H9 (cell line): ENCODE measurements around the gene ERICH6. TPM values are rescaled to one million over a fixed set of nuclear protein-coding genes. Genes with fewer than 3 reads are reported as not detected.

Experiments
- DNase-seq: peaks from one replicate; pipeline ENCODE4 v3.0.0-alpha.2; 2017
- H2AFZ ChIP-seq: one replicate; pipeline ENCODE4 v1.6.1; 2013; ENCODE audit warnings: mild to moderate bottlenecking, low read length, control low read depth, moderate library complexity
- H2AK5ac ChIP-seq: 2 replicates; pipeline ENCODE4 v1.6.1; 2013; ENCODE audit warnings: low read length, control low read depth, mixed read lengths; ENCODE audit not compliant: insufficient read length
- H2BK120ac ChIP-seq: one replicate; pipeline ENCODE4 v1.6.1; 2013; ENCODE audit warnings: low read depth, mild to moderate bottlenecking, low read length, control low read depth, inconsistent platforms; ENCODE audit not compliant: poor library complexity, severe bottlenecking
- H2BK12ac ChIP-seq: 2 replicates; pipeline ENCODE4 v1.6.1; 2013; ENCODE audit warnings: low read length, control low read depth, mixed read lengths, low read depth; ENCODE audit not compliant: insufficient read length
- H2BK15ac ChIP-seq: 2 replicates; pipeline ENCODE4 v1.6.1; 2013; ENCODE audit warnings: low read depth, low read length, control low read depth
- H2BK20ac ChIP-seq: one replicate; pipeline ENCODE4 v1.6.1; 2013; ENCODE audit warnings: low read depth, mild to moderate bottlenecking, low read length, control low read depth, inconsistent platforms; ENCODE audit not compliant: poor library complexity, severe bottlenecking
- H2BK5ac ChIP-seq: 2 replicates; pipeline ENCODE4 v1.6.1; 2013; ENCODE audit warnings: low read length, control low read depth, mixed read lengths; ENCODE audit not compliant: insufficient read length
- H3K14ac ChIP-seq: 2 replicates; pipeline ENCODE4 v1.6.1; 2013; ENCODE audit warnings: low read length, control low read depth; ENCODE audit not compliant: insufficient read depth
- H3K18ac ChIP-seq: 2 replicates; pipeline ENCODE4 v1.6.1; 2013; ENCODE audit warnings: low read depth, mild to moderate bottlenecking, mixed read lengths, low read length, control low read depth; ENCODE audit not compliant: insufficient read length
- H3K23ac ChIP-seq: 2 replicates; pipeline ENCODE4 v1.6.1; 2013; ENCODE audit warnings: low read length, control low read depth, mixed read lengths, low read depth; ENCODE audit not compliant: insufficient read length
- H3K23me2 ChIP-seq: 2 replicates; pipeline ENCODE4 v1.6.1; 2013; ENCODE audit warnings: low read depth, mild to moderate bottlenecking, mixed read lengths, low read length, control low read depth; ENCODE audit not compliant: insufficient read length, poor library complexity, severe bottlenecking
- H3K27ac ChIP-seq: 2 replicates; pipeline ENCODE4 v1.5.1; 2013; ENCODE audit warnings: low read length, control low read depth, mixed read lengths, low read depth; ENCODE audit not compliant: insufficient read length
- H3K27me3 ChIP-seq: 2 replicates; pipeline ENCODE4 v1.6.1; 2013; ENCODE audit warnings: low read length, control low read depth, inconsistent platforms; ENCODE audit not compliant: insufficient read depth
- H3K4ac ChIP-seq: 2 replicates; pipeline ENCODE4 v1.6.1; 2013; ENCODE audit warnings: low read depth, mild to moderate bottlenecking, control low read depth, inconsistent platforms, low read length, moderate library complexity
- H3K4me1 ChIP-seq: 2 replicates; pipeline ENCODE4 v1.6.1; 2013; ENCODE audit warnings: low read length, control low read depth, inconsistent platforms; ENCODE audit not compliant: insufficient read depth
- H3K4me2 ChIP-seq: 2 replicates; pipeline ENCODE4 v1.6.1; 2013; ENCODE audit warnings: low read length, control low read depth, mixed read lengths; ENCODE audit not compliant: insufficient read length, insufficient read depth
- H3K56ac ChIP-seq: 2 replicates; pipeline ENCODE4 v1.6.1; 2013; ENCODE audit warnings: low read depth, mild to moderate bottlenecking, mixed read lengths, low read length, control low read depth; ENCODE audit not compliant: insufficient read length
- H3K79me1 ChIP-seq: 2 replicates; pipeline ENCODE4 v1.6.1; 2013; ENCODE audit warnings: low read depth, mild to moderate bottlenecking, moderate library complexity, low read length, control low read depth, inconsistent platforms; ENCODE audit not compliant: insufficient read depth, poor library complexity, severe bottlenecking
- H3K79me2 ChIP-seq: 2 replicates; pipeline ENCODE4 v1.6.1; 2013; ENCODE audit warnings: low read length, control low read depth, inconsistent platforms; ENCODE audit not compliant: insufficient read depth
- H3K9ac ChIP-seq: 2 replicates; pipeline ENCODE4 v1.6.1; 2013; ENCODE audit warnings: low read length, control low read depth, mixed read lengths; ENCODE audit not compliant: insufficient read length; ENCODE audit errors: extremely low read depth
- H3K9me3 ChIP-seq: one replicate; pipeline ENCODE4 v1.6.1; 2013; ENCODE audit warnings: low read depth, low read length, inconsistent platforms; ENCODE audit not compliant: control insufficient read depth
- H3T11ph ChIP-seq: one replicate; pipeline ENCODE4 v1.6.1; 2013; ENCODE audit warnings: mild to moderate bottlenecking, low read length, control low read depth, inconsistent platforms
- H4K20me1 ChIP-seq: one replicate; pipeline ENCODE4 v1.6.1; 2013; ENCODE audit not compliant: control insufficient read depth, insufficient read length, insufficient read depth
- H4K5ac ChIP-seq: 2 replicates; pipeline ENCODE4 v1.6.1; 2013; ENCODE audit warnings: low read depth, mild to moderate bottlenecking, mixed read lengths, low read length, control low read depth; ENCODE audit not compliant: insufficient read length
- H4K8ac ChIP-seq: replicated peaks from 2 replicates; pipeline ENCODE4 v1.6.1; 2013; ENCODE audit warnings: low read length, control low read depth, mixed read lengths, low read depth; ENCODE audit not compliant: insufficient read length
- H4K91ac ChIP-seq: 2 replicates; pipeline ENCODE4 v1.6.1; 2013; ENCODE audit warnings: low read depth, mild to moderate bottlenecking, moderate library complexity, mixed read lengths, low read length, control low read depth; ENCODE audit not compliant: insufficient read length
- H3K27ac Mint-ChIP-seq, 3 experiments: 2 replicates in 2 of 3; 3 replicates in 1 of 3; pipeline ENCODE4 v1.8.0; 2020 to 2021; ENCODE audit warnings: mixed read lengths in 3 of 3, mild to moderate bottlenecking in 1 of 3, moderate library complexity in 1 of 3
- H3K27me3 Mint-ChIP-seq: 2 replicates; pipeline ENCODE4 v1.8.0; 2021; ENCODE audit warnings: low read depth, mild to moderate bottlenecking, moderate library complexity, mixed read lengths
- H3K36me3 Mint-ChIP-seq, 3 experiments: 2 replicates in 2 of 3; 3 replicates in 1 of 3; pipeline ENCODE4 v1.8.0; 2020 to 2021; ENCODE audit warnings: low read depth in 3 of 3, mixed read lengths in 3 of 3; ENCODE audit not compliant: insufficient read depth in 1 of 3
- H3K4me1 Mint-ChIP-seq, 2 experiments: 2 replicates each; pipeline ENCODE4 v1.8.0; 2020; ENCODE audit warnings: mixed read lengths in 2 of 2
- H3K4me3 Mint-ChIP-seq, 2 experiments: 2 replicates in 1 of 2; 3 replicates in 1 of 2; pipeline ENCODE4 v1.8.0; 2020 to 2021; ENCODE audit warnings: mild to moderate bottlenecking in 2 of 2, mixed read lengths in 2 of 2, moderate library complexity in 1 of 2
- H3K9me3 Mint-ChIP-seq, 2 experiments: 2 replicates in 1 of 2; 3 replicates in 1 of 2; pipeline ENCODE4 v1.8.0; 2020; ENCODE audit warnings: mild to moderate bottlenecking in 2 of 2, mixed read lengths in 2 of 2, moderate library complexity in 1 of 2
- CTCF ChIP-seq: fragments of 200-600 bp; sonication (generic); conservative IDR thresholded peaks from 3 replicates; pipeline ENCODE4 v1.8.0; 2021; ENCODE audit warnings: antibody characterized with exemption, mild to moderate bottlenecking
- WGBS: extraction: QIAGEN DNeasy Blood & Tissue Kit; methylation state at CpG from one replicate; pipeline ENCODE4 v1.1.7; 2013; ENCODE audit warnings: missing lambda C conversion rate, low lambda C conversion rate, mixed read lengths; ENCODE audit not compliant: insufficient read length; ENCODE audit errors: extremely low coverage; 5-methylcytosine and 5-hydroxymethylcytosine counted together
- total RNA-seq: library from RNA; stranded (reverse); gene quantifications from 2 replicates; pipeline ENCODE4 v1.2.1, GENCODE V29; 2021

Gene ERICH6
- total RNA-seq, 1 experiment from 2014 or later: not detected

DNA sequence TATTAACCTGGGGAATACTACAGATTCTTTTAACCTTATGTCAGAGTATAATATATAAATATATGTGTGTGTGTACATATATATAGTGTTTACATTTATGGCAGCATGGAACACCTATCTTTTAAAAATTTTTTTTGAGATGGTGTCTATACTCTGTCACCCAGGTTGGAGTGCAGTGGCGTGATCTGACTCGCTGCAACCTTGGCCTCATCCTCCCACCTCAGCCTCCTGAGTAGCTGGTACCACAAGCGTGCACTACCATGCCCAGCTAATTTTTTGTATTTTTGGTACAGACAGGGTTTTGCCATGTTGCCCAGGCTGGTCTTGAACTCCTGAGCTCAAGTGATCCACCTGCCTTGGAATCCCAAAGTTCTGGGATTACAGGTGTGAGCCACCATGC is 18.5 kb upstream of the ERICH6 start:
- Mint-ChIP-seq H3K4me3 (no peak overlapping the region), H3K27me3 (no peaks in the 10 kb centered on the region), H3K9me3 (peaks cover 0 to under 1% of the 10 kb centered on the region in 2 experiments; a peak in 1 of 5 replicates), H3K27ac (no peak overlapping the region), H3K36me3 (peaks cover 0 to under 1% (median 0%) of the 10 kb centered on the region in 3 experiments; a peak in 2 of 7 replicates), H3K4me1 (peaks cover 0 to under 1% of the 10 kb centered on the region in 2 experiments; a peak in 1 of 4 replicates)
- Histone ChIP-seq H4K20me1 (no peaks in the 10 kb centered on the region), H3K27me3 (no peaks in the 10 kb centered on the region), H2BK12ac (no peak overlapping the region), H3K9me3 (no peaks in the 10 kb centered on the region), H3K9ac (no peak overlapping the region), H3K14ac (no peak overlapping the region), H2BK15ac (no peak overlapping the region), H4K8ac (no peak overlapping the region), H3K4me1 (no peaks in the 10 kb centered on the region), H3T11ph (no peak overlapping the region), H3K4me2 (no peak overlapping the region), H3K79me1 (no peaks in the 10 kb centered on the region), H3K56ac (no peak overlapping the region), H2AK5ac (no peak overlapping the region), H3K4ac (no peak overlapping the region), H2BK20ac (no peak overlapping the region), H2BK5ac (no peak overlapping the region), H3K79me2 (no peaks in the 10 kb centered on the region), H3K23ac (no peak overlapping the region), H3K18ac (no peak overlapping the region), H2BK120ac (no peak overlapping the region), H4K91ac (no peak overlapping the region), H2AFZ (no peak overlapping the region), H3K23me2 (no peaks in the 10 kb centered on the region), H3K27ac (no peak overlapping the region), H4K5ac (no peak overlapping the region)
- no peak for TF ChIP-seq CTCF
- DNase-seq: no peak
- WGBS: no CpG with 5 or more reads among the region's 3 CpGs
